Smooth muscle cell of the coronary artery (primary cell): Measurements from ENCODE around the gene SLC27A1. TPM values are rescaled to one million over a fixed set of nuclear protein-coding genes. Genes with fewer than 3 reads are reported as not detected.

Source experiments
- total RNA-seq: library from RNA; depleted of rRNA; stranded (reverse); fragments of >200 nt; gene quantifications from 2 replicates; pipeline ENCODE4 v1.2.3, GENCODE V29; 2014; ENCODE audit warnings: low replicate concordance

The SLC27A1 gene
- 11.7 and 59.9 TPM in 2 replicates for total RNA-seq

GRCh38 chr19:17470068-17470841 is at the start of gene SLC27A1:
TSS of gene SLC27A1 (plus strand) at chr19:17470524. CDS start at chr19:17470541, 17 bp downstream.

GRCh38 chr19:17448131-17448967 is 22.0 kb upstream of the SLC27A1 start, which contains the start of gene TMEM221:
TSS of gene TMEM221 (minus strand) at chr19:17448668. CDS start at chr19:17448462, 206 bp downstream.

DNA sequence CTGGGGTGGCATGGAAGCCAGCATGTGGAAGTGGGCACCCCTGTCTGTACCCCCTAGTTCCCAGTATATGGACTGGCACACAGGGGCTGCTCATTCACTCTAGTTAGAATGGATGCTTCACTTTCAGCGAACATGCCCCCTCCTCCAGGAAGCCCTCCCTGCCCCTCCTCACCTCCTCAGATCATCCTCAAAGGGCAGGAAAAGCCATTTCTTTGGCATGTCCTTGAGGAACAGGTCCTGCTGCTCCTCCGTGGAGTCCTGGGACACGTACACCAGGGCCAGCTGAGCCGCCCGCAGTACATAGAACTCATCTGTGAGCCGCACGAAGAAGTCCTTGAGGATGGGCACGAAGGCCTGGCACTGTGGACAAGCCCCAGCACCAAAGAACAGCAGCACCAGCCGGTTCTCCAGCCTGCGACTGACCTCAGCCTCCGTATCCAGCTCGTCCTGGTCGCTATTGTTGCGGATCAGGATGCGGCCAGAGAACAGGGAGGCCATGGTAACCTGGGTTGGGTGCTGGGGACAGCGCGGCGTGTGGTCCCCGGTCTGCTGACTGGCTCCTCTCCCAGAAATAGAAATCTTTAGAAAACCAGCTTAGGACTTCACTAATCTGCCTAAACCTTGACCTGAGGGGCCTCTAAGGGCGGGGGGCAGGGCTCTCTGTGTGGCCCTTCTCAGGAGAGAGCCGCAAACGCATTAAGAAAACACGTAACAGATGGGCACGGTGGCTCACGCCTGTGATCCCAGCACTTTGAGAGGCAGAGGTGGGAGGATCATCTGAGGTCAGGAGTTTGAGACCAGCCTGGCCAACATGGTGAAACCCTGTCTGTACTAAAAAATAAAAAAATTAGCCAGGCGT is 9.7 kb upstream of the SLC27A1 start, which contains the start of gene NXNL1:
TSS of gene NXNL1 (minus strand) at position 555 of the 859 bp plus-strand sequence. CDS start at position 498, 57 bp downstream.

GRCh38 chr19:17555480-17555928 is 85.2 kb downstream of the SLC27A1 start, which contains the start of gene COLGALT1:
TSS of gene COLGALT1 (plus strand) at chr19:17555649. CDS start at chr19:17555714, 65 bp downstream.

Other genes with a start within 250 kb of the SLC27A1 start
- gene OCEL1, start 244.3 kb upstream of the SLC27A1 start, total RNA-seq, result 0.94 and 4.0 TPM in 2 replicates
- 17.8 and 50.4 TPM in 2 replicates for gene NR2F6, start 224.6 kb upstream of the SLC27A1 start, total RNA-seq
- 1.1 TPM in 1 of 2 replicates, not detected in the other for gene USHBP1, start 205.8 kb upstream of the SLC27A1 start, total RNA-seq
- gene BABAM1, start 203.1 kb upstream of the SLC27A1 start, total RNA-seq, result 96.8 and 107 TPM in 2 replicates
- gene ANKLE1, start 188.6 kb upstream of the SLC27A1 start, total RNA-seq, result 0.12 and 0.38 TPM in 2 replicates
- 5.3 and 7.5 TPM in 2 replicates for gene ABHD8, start 167.1 kb upstream of the SLC27A1 start, total RNA-seq
- 17.9 and 27.8 TPM in 2 replicates for gene MRPL34, start 164.7 kb upstream of the SLC27A1 start, total RNA-seq
- 8.4 and 34.8 TPM in 2 replicates for gene DDA1, start 161.0 kb upstream of the SLC27A1 start, total RNA-seq
- gene ANO8, start 135.7 kb upstream of the SLC27A1 start, total RNA-seq, result 3.3 and 4.8 TPM in 2 replicates
- 7.6 and 13.2 TPM in 2 replicates for gene GTPBP3, start 133.0 kb upstream of the SLC27A1 start, total RNA-seq
- 0.08 and 1.1 TPM in 2 replicates for gene PLVAP, start 93.2 kb upstream of the SLC27A1 start, total RNA-seq
- not detected in 2 replicates for gene CCDC194, start 76.3 kb upstream of the SLC27A1 start, total RNA-seq
- gene BST2, start 64.9 kb upstream of the SLC27A1 start, total RNA-seq, result 7.7 and 9.0 TPM in 2 replicates
- gene MVB12A, start 50.5 kb upstream of the SLC27A1 start, total RNA-seq, result 10.4 and 36.0 TPM in 2 replicates
- gene TMEM221, start 21.9 kb upstream of the SLC27A1 start, total RNA-seq, result under 0.01 and 0.12 TPM in 2 replicates
- gene NXNL1, start 9.6 kb upstream of the SLC27A1 start, total RNA-seq, result not detected in 2 replicates
- gene PGLS, start 41.1 kb downstream of the SLC27A1 start, total RNA-seq, result 26.0 and 53.5 TPM in 2 replicates
- gene COLGALT1, start 85.1 kb downstream of the SLC27A1 start, total RNA-seq, result 74.5 and 132 TPM in 2 replicates
- 0.70 and 2.2 TPM in 2 replicates for gene UNC13A, start 217.8 kb downstream of the SLC27A1 start, total RNA-seq
- gene MAP1S, start 249.0 kb downstream of the SLC27A1 start, total RNA-seq, result 17.3 and 17.5 TPM in 2 replicates